HFFc6 (cell line): ENCODE data around the gene CCDC57. TPM values are rescaled to one million over a fixed set of nuclear protein-coding genes. Genes with fewer than 3 reads are reported as not detected.

ENCODE experiments used
- DNase-seq: peaks from one replicate; pipeline ENCODE4 v3.0.0-alpha.2; 2018
- H3K27ac Mint-ChIP-seq: 2 replicates; pipeline ENCODE4 v1.8.0; 2020; ENCODE audit warnings: mild to moderate bottlenecking, mixed read lengths
- H3K27me3 Mint-ChIP-seq: 2 replicates; pipeline ENCODE4 v1.8.0; 2021; ENCODE audit warnings: mild to moderate bottlenecking, moderate library complexity, mixed read lengths; ENCODE audit not compliant: insufficient read depth
- H3K36me3 Mint-ChIP-seq: 2 replicates; pipeline ENCODE4 v1.8.0; 2021; ENCODE audit warnings: low read depth, mixed read lengths
- H3K4me1 Mint-ChIP-seq: 2 replicates; pipeline ENCODE4 v1.8.0; 2020; ENCODE audit warnings: low read depth, mixed read lengths
- H3K4me3 Mint-ChIP-seq: 2 replicates; pipeline ENCODE4 v1.8.0; 2020; ENCODE audit warnings: mild to moderate bottlenecking, moderate library complexity, mixed read lengths
- H3K9me3 Mint-ChIP-seq: 2 replicates; pipeline ENCODE4 v1.8.0; 2020; ENCODE audit warnings: mild to moderate bottlenecking, mixed read lengths
- total RNA-seq, 6 experiments: library from RNA; stranded (reverse); fragmentation: NEBNext Ultra II Directional; extraction: Animal tissue kit (Norgen Biotek cat#: 25700); gene quantifications; 2 replicates in 1 of 6; 3 replicates in 5 of 6; pipeline ENCODE4 v1.2.3, GENCODE V29; 2021
- TF ChIP-seq, protein P1 (sequence below): fragments of 200-600 bp; sonication (generic); IDR thresholded peaks from 2 replicates; pipeline ENCODE4 v1.5.0; 2021; ENCODE audit warnings: antibody characterized with exemption, mild to moderate bottlenecking

Gene CCDC57
- total RNA-seq, 6 experiments from 2014 or later: 12.8 to 15.6 (median 13.6) TPM

DNA sequence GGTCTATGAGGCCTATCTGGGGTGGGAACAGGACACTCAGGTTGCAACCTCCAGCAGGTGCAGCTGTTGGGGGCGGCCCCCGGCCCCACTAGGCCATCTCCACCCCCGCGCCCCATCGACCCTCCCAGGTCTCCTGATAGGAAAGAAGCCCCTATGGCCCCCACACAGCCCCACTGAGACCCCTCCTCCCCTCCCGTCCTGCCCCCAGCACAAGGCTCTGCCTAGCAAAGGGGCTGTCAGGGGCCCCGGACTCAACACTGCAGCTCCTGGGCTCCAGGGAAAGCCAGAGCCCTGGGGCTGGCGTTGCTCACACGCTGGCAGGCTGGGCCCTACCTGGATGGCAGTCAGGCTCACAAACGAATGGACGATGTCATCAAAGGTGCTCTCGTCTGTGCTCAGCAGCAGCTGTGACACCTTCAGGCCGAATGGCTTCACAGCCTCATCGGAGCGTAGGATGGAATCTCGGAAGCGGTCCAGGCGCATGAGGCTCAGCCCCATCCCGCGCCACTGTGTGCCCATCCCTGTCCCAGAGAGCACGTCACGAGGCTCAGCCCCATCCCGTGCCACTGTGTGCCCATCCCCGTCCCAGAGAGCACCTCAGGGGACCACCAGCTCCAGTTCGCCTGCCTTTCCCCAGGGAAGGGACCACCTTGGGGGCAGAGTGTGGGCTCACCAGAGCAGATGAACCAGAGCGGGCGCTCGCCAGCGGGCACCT is 121.9 kb downstream of the CCDC57 start:
- DNase-seq: no peak
- Mint-ChIP-seq H3K4me3 (no peak overlapping the region), H3K4me1 (no peaks in the 10 kb centered on the region), H3K27ac (no peak overlapping the region), H3K27me3 (no peaks in the 10 kb centered on the region), H3K36me3 (no peaks in the 10 kb centered on the region), H3K9me3 (no peaks in the 10 kb centered on the region)
- TF ChIP-seq, protein P1, sequence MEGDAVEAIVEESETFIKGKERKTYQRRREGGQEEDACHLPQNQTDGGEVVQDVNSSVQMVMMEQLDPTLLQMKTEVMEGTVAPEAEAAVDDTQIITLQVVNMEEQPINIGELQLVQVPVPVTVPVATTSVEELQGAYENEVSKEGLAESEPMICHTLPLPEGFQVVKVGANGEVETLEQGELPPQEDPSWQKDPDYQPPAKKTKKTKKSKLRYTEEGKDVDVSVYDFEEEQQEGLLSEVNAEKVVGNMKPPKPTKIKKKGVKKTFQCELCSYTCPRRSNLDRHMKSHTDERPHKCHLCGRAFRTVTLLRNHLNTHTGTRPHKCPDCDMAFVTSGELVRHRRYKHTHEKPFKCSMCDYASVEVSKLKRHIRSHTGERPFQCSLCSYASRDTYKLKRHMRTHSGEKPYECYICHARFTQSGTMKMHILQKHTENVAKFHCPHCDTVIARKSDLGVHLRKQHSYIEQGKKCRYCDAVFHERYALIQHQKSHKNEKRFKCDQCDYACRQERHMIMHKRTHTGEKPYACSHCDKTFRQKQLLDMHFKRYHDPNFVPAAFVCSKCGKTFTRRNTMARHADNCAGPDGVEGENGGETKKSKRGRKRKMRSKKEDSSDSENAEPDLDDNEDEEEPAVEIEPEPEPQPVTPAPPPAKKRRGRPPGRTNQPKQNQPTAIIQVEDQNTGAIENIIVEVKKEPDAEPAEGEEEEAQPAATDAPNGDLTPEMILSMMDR: no peak

DNA sequence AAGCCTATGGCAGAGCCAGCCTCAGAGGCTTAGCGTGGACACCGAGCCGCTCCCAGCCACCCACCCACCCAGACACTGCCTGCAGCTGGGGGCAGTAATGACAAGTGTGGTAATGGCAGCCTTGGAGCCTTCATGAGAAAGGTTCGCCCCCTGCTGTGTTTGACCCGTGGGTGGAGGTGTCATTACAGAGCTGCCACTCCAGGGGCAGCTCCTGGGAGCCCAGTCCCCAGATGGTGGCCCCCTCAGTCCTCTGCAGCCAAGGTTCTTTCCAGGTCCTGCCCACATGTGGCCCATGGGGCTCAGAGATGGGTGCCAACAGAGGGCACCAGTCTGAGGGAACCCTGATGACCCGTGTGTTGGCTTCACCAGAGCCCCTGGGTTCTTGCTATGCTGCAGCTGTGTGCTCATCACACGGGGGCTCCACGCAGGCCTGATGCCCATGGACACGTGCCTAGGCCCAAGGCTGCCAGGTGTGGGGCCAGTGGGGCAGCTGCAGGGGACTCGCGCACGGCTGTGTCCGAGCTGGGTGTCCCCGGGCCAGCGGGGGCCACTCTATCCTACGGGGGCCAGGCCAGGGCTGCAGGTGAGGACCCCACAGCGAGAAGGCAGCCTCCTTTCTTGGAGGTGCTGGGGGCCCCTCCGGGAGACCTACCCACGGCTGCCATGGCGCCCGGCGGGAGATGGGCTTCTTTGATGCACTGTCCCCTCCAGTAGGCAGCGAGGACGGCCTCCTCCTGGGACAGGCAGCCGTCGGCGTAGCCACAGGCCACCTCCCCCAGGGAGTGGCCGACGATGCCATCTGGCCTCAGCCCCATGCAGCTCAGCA is 122.7 kb downstream of the CCDC57 start:
- no peaks in the 10 kb centered on the region for H3K27me3 Mint-ChIP-seq
- no peak overlapping the region for H3K27ac Mint-ChIP-seq
- no peaks in the 10 kb centered on the region for H3K9me3 Mint-ChIP-seq
- no peak for DNase-seq
- H3K4me3 Mint-ChIP-seq: no peak overlapping the region
- H3K36me3 Mint-ChIP-seq: no peaks in the 10 kb centered on the region
- TF ChIP-seq, protein P1: no peak
- H3K4me1 Mint-ChIP-seq: no peaks in the 10 kb centered on the region

DNA sequence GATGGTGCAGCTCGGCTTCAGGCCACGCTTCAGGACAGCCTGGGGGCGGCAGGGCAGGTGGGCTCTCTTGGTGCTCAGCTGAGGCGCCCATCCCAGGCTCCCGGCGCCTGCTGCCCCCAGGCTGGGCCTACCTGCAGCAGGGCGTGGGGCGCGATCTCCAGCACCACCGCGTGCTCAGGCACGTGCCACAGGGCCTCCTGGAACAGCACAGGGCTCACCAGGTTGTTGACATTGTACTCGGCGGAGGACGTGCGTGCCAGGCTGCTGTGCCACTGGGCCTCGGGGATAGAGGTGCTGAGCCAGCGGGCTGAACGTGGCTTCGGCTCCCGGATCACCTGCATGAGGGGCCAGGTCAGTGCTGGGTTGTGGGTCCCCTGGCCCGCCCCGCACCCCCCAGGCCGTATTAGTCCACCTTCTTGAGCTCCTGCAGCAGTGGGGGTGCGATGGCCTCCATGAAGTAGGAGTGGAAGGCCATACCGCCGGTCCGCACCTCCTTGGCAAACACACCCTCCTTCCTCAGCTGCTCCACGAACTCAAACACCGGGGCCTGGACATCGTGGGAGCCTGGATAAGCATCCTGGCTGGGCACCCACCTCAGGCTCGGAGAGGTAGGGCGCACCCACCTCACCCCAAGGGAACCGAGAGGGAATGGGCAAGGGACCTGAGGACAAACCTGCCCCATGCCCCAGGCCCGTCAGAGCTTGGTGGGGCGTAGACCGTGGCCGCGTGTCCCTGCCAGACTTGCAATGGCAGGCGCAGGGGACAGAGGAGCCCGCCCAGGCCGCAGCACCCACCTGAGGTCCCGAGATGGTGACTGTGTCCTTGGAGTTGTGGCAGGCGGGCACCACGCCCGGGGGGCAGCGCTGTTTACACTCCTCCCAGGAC is 123.6 kb downstream of the CCDC57 start:
- H3K36me3 Mint-ChIP-seq: no peaks in the 10 kb centered on the region
- TF ChIP-seq, protein P1: no peak
- no peaks in the 10 kb centered on the region for H3K4me1 Mint-ChIP-seq
- no peaks in the 10 kb centered on the region for H3K27me3 Mint-ChIP-seq
- H3K9me3 Mint-ChIP-seq: no peaks in the 10 kb centered on the region
- no peak for DNase-seq
- H3K4me3 Mint-ChIP-seq: no peak overlapping the region
- no peak overlapping the region for H3K27ac Mint-ChIP-seq

DNA sequence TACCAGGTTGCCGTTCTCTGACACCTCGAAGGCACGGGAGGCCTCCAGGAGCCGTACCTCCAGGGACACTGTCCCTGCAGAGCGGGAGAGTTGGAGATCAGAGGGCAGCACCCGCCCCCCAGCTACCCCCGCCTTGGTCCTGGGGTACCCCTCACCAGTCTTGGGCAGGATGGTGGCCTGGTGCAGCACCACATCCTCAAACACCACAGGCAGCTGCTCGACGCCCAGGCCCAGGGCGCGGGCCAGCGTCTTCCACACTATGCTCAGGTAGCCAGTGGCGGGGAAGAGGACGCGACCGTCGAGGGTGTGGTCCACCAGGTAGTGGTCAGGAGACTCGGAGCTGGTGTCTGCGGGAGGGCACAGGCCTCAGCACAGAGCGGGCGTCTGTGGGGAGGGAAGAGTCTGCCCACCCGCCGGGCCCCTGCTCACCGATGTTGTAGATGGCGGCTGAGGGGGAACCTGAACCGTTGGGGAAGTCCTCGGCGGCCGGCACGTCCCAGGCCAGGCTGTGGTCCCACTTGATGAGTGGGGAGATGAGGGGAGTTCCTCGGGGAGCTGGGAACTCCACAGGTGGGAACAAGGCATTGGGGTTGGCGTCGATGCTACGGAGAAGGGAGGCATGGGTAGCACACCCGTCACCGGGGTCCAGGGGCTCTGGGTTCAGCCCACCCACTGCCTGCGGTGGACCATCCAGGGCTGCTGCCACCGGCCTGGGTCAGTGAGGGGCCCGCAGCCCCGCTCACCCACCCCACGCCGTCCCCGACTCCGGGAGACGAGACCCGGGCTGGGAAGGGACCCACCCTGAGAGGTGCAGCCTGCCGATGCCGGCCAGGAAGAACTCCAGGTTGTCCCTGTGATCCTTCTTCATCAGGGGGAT is 124.4 kb downstream of the CCDC57 start:
- TF ChIP-seq, protein P1: no peak
- no peak for DNase-seq
- Mint-ChIP-seq H3K4me1 (no peaks in the 10 kb centered on the region), H3K27me3 (peaks cover under 1% of the 10 kb centered on the region; the same call in 1 of the 2 replicates), H3K36me3 (no peaks in the 10 kb centered on the region), H3K27ac (no peak overlapping the region), H3K9me3 (no peaks in the 10 kb centered on the region), H3K4me3 (no peak overlapping the region)
